Naive thymus-derived CD4-positive, alpha-beta T cell (primary cell): Measurements from ENCODE around the gene CENPP. TPM values are rescaled to one million over a fixed set of nuclear protein-coding genes. Genes with fewer than 3 reads are reported as not detected.
"Not testable (repeated sequence)": the region's sequence is repeated elsewhere in the genome, so short reads cannot be mapped to it uniquely, and the experiment has no call there.

ENCODE experiments used
- ATAC-seq: fragments of 150-1000 bp; cut with Tn5 transposase; 2 replicates; pipeline ENCODE4 v1.10.0; 2021; ENCODE audit warnings: mild to moderate bottlenecking, moderate library complexity
- CTCF ChIA-PET: fragments of 350-600 bp; sonication (Branson Sonifier 250); formaldehyde crosslinking; loops from one replicate; lab custom pipeline; 2021; ENCODE audit warnings: antibody characterized with exemption; lab: Charles Lee
- POLR2A ChIA-PET: fragments of 350-600 bp; sonication (Branson Sonifier 250); formaldehyde crosslinking; loops from one replicate; lab custom pipeline; 2021; ENCODE audit warnings: antibody characterized with exemption, inconsistent platforms; lab: Charles Lee
- DNase-seq, 9 donors: peaks; one replicate each; pipeline versions ENCODE4 v3.0.0 to v3.0.0-alpha.2; 2020 to 2022; ENCODE audit warnings: mixed read lengths in 1 of 9
- H3K27ac ChIP-seq: one replicate; pipeline ENCODE4 v1.7.0; 2013; ENCODE audit warnings: mild to moderate bottlenecking, low read depth, low read length, moderate library complexity
- H3K27me3 ChIP-seq, 2 donors: one replicate each; pipeline ENCODE4 v1.7.0; 2013; ENCODE audit warnings: low read length in 2 of 2, mild to moderate bottlenecking in 2 of 2, moderate library complexity in 2 of 2; ENCODE audit not compliant: control insufficient read depth in 2 of 2, insufficient read depth in 2 of 2
- H3K36me3 ChIP-seq, 3 experiments: 1 replicate in 2 of 3; 2 replicates in 1 of 3; pipeline ENCODE4 v1.7.0; 2013; ENCODE audit warnings: low read length in 3 of 3, mild to moderate bottlenecking in 3 of 3, moderate library complexity in 1 of 3; ENCODE audit not compliant: insufficient read depth in 3 of 3, control insufficient read depth in 2 of 3
- H3K4me1 ChIP-seq, 2 donors: one replicate each; pipeline ENCODE4 v1.7.0; 2013; ENCODE audit warnings: low read length in 2 of 2, mild to moderate bottlenecking in 2 of 2, moderate library complexity in 1 of 2; ENCODE audit not compliant: control insufficient read depth in 2 of 2, insufficient read depth in 2 of 2
- H3K4me3 ChIP-seq: 2 replicates; pipeline ENCODE4 v1.7.0; 2013; ENCODE audit warnings: mild to moderate bottlenecking, low read length
- H3K9me3 ChIP-seq, 3 experiments: 1 replicate in 2 of 3; 2 replicates in 1 of 3; pipeline ENCODE4 v1.7.0; 2013; ENCODE audit warnings: low read length in 3 of 3; ENCODE audit not compliant: control insufficient read depth in 2 of 3
- H3K27ac Mint-ChIP-seq, 9 donors: one replicate each; pipeline ENCODE4 v1.8.0; 2020 to 2022; ENCODE audit warnings: mixed read lengths in 9 of 9, mild to moderate bottlenecking in 8 of 9, moderate library complexity in 5 of 9, inconsistent platforms in 2 of 9
- H3K27me3 Mint-ChIP-seq, 5 donors: one replicate each; pipeline ENCODE4 v1.8.0; 2021 to 2022; ENCODE audit warnings: mixed read lengths in 5 of 5, mild to moderate bottlenecking in 1 of 5
- H3K36me3 Mint-ChIP-seq, 5 donors: one replicate each; pipeline ENCODE4 v1.8.0; 2020 to 2022; ENCODE audit warnings: mixed read lengths in 5 of 5, mild to moderate bottlenecking in 3 of 5, inconsistent platforms in 1 of 5
- H3K4me1 Mint-ChIP-seq, 7 donors: one replicate each; pipeline ENCODE4 v1.8.0; 2020 to 2022; ENCODE audit warnings: mixed read lengths in 7 of 7, mild to moderate bottlenecking in 3 of 7, inconsistent platforms in 1 of 7
- H3K4me3 Mint-ChIP-seq, 10 donors: one replicate each; pipeline ENCODE4 v1.8.0; 2020 to 2022; ENCODE audit warnings: mild to moderate bottlenecking in 10 of 10, mixed read lengths in 10 of 10, moderate library complexity in 6 of 10, inconsistent platforms in 2 of 10
- H3K9me3 Mint-ChIP-seq, 11 donors: one replicate each; pipeline ENCODE4 v1.8.0; 2020 to 2022; ENCODE audit warnings: mixed read lengths in 11 of 11, mild to moderate bottlenecking in 4 of 11, inconsistent platforms in 1 of 11, moderate library complexity in 1 of 11
- intact Hi-C, 2 donors: fragments of 100-400 bp; cut with micrococcal nuclease; formaldehyde crosslinking; loops; one replicate each; pipeline ENCODE4 v1.15.1; 2023
- polyA plus RNA-seq, 2 donors: library from polyadenylated mRNA; unstranded; fragments of 300-500 nt; fragmentation: Illumina TruSeq; gene quantifications; one replicate each; pipeline ENCODE4 v1.2.3, GENCODE V29; 2021
- total RNA-seq, 6 experiments: library from RNA in 5 of 6; stranded (reverse) in 5 of 6; gene quantifications; 1 replicate in 5 of 6; 2 replicates in 1 of 6; pipeline ENCODE4 v1.2.3 and lab custom pipeline; 2021 to 2026

CENPP gene
- total and polyA plus RNA-seq, 7 experiments from 2014 or later, result 1.2 to 24.3 (median 3.8) TPM

DNA sequence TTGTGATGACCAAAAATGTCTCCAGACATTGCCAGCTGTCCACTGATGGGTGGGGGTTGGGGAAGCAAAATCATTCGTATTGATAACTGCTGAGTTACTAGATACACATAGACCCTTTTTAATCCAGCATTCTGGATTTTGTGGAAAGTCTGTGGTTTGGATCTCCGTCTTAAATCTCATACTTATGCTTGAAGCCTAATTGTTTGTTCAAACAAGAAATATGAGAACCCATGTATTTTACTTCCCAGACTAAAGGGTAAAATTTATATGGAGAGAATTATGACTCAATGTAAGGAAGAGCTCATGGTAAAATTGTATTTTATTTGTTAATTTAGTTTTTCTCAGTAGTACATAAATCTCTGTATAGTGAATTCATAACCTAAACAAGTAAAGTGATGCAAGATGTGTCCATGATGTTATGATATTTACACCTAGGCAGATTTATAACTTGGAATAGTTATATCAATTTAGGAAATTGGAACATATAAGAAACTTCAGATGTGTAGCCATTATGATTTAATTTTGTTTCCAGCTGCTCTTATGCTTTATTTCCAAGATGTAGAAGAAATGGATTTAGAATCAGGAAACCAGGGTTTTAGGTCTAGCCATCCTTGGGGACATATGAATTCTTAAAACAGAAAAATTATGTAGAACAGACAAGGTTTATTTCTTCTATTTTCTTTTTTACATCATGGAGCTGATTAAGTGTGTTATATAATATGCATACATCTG, 83.2 kb downstream of the CENPP start:
- Mint-ChIP-seq H3K4me3 (no peak overlapping the region), H3K27ac (peak overlapping the region in 4 of 9 donors; percentile 26 to 43 (median 30)), H3K27me3 (no peaks in the 10 kb centered on the region), H3K36me3 (peaks cover 0 to 8% (median 0%) of the 10 kb centered on the region in 5 donors), H3K9me3 (no peaks in the 10 kb centered on the region), H3K4me1 (peaks cover 15 to 29% (median 27%) of the 10 kb centered on the region in 7 donors)
- no peak for DNase-seq
- Histone ChIP-seq H3K9me3 (no peaks in the 10 kb centered on the region), H3K27ac (no peak overlapping the region), H3K4me1 (peaks cover 0 to 22% of the 10 kb centered on the region in 2 donors), H3K36me3 (no peaks in the 10 kb centered on the region), H3K4me3 (no peak overlapping the region), H3K27me3 (no peaks in the 10 kb centered on the region)
- ChIA-PET CTCF (no interaction called here), POLR2A (no interaction called here)
- ATAC-seq, result no peak
- intact Hi-C loops, result loop anchor here in 1 of 2 donors (5.0 kb wide), 1 partner anchor 82 kb away; the partner anchor contains the start of genes CENPP and NOL8

- DNase-seq, H3K4me1 ChIP-seq, H3K4me3 Mint-ChIP-seq, H3K27me3 ChIP-seq, H3K27ac Mint-ChIP-seq, H3K9me3 ChIP-seq, H3K27me3 Mint-ChIP-seq, H3K27ac ChIP-seq, H3K4me3 ChIP-seq, H3K36me3 ChIP-seq, intact Hi-C loops, CTCF ChIA-PET, H3K36me3 Mint-ChIP-seq, H3K9me3 Mint-ChIP-seq, POLR2A ChIA-PET, ATAC-seq: not testable (repeated sequence)
- peaks cover 9 to 16% (median 13%) of the 10 kb centered on the region in 7 donors for H3K4me1 Mint-ChIP-seq
Measured at GRCh38 chr9:92411157-92411556, 85.4 kb downstream of the CENPP start.

DNA sequence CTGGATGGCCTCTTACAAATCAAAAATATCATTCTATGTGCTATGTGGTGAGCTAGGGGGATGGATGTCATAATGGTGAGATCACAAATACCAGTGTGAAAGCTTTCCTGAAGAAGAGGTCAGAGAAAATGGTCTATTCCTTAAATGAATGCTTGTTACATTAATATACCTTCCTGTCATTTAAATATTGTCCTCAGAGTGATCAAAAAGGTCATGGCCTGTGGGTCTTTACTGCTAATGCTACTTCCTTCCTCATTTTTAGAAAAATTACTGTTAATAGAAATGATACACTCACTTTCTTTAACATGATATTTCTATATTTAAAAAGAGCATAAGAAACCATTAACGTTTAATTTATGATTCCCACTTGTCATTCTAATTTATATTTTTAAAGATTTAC, 88.8 kb downstream of the CENPP start:
- ChIA-PET POLR2A (no interaction called here), CTCF (no interaction called here)
- no peak overlapping the region for H3K27ac ChIP-seq
- H3K9me3 ChIP-seq, result no peaks in the 10 kb centered on the region
- Mint-ChIP-seq H3K9me3 (peaks cover 0 to 2% (median 0%) of the 10 kb centered on the region in 11 donors), H3K36me3 (peaks cover 0 to 9% (median 0%) of the 10 kb centered on the region in 5 donors), H3K4me1 (peaks cover 0 to 5% (median 0%) of the 10 kb centered on the region in 7 donors), H3K4me3 (no peak overlapping the region), H3K27me3 (peaks cover 0 to 2% (median 0%) of the 10 kb centered on the region in 5 donors), H3K27ac (no peak overlapping the region)
- H3K4me3 ChIP-seq, result no peak overlapping the region
- no peaks in the 10 kb centered on the region for H3K27me3 ChIP-seq
- intact Hi-C loops, result no loop called here
- no peaks in the 10 kb centered on the region for H3K4me1 ChIP-seq
- H3K36me3 ChIP-seq, result no peaks in the 10 kb centered on the region
- no peak for ATAC-seq
- DNase-seq, result no peak

DNA sequence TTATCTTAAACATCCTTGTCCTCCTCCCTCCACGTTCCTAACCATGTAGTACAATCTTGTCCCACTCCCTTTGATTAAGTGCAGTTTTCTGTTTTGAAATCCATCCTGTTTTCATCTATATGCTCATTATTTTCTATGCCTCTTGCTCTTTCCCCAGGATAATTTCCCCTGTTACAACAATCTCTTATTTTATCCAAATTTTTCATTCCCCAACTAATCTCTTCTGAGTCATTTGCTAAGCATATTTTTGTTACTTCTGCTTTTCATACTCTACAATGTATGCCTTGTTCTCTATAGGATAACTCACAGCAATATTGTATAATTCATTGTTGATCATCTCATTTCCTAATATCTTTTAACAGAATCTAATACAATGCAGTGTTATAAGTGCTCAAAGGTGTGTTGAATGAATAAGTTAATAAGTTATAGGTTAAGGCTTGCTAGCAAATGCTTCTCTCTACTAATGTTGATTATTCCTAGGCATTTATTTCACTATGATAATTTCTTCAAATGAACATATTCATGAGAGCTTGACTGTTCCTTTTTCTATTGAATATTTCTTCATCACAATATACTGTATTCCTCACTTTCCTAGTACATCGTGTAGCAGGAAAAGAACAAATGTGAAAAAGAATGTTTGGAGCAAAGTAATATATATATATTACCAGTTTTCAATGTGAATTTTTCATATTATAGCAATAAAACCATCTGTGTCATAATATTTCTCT, 97.0 kb downstream of the CENPP start:
- H3K27ac ChIP-seq, result no peak overlapping the region
- no peak overlapping the region for H3K4me3 Mint-ChIP-seq
- peaks cover 0 to 17% (median 6%) of the 10 kb centered on the region in 5 donors for H3K36me3 Mint-ChIP-seq
- DNase-seq (no peak), ATAC-seq (no peak)
- H3K9me3 Mint-ChIP-seq, result peaks cover 0 to 3% (median 0%) of the 10 kb centered on the region in 11 donors
- no peaks in the 10 kb centered on the region for H3K36me3 ChIP-seq
- POLR2A ChIA-PET, result no interaction called here
- intact Hi-C loops, result no loop called here
- H3K4me3 ChIP-seq, result no peak overlapping the region
- H3K27me3 Mint-ChIP-seq, result peaks cover 0 to 12% (median 0%) of the 10 kb centered on the region in 5 donors
- no peaks in the 10 kb centered on the region for H3K9me3 ChIP-seq
- CTCF ChIA-PET, result no interaction called here
- H3K4me1 ChIP-seq, result no peaks in the 10 kb centered on the region
- no peaks in the 10 kb centered on the region for H3K27me3 ChIP-seq
- H3K4me1 Mint-ChIP-seq, result peaks cover 0 to 2% (median 0%) of the 10 kb centered on the region in 7 donors
- no peak overlapping the region for H3K27ac Mint-ChIP-seq

DNA sequence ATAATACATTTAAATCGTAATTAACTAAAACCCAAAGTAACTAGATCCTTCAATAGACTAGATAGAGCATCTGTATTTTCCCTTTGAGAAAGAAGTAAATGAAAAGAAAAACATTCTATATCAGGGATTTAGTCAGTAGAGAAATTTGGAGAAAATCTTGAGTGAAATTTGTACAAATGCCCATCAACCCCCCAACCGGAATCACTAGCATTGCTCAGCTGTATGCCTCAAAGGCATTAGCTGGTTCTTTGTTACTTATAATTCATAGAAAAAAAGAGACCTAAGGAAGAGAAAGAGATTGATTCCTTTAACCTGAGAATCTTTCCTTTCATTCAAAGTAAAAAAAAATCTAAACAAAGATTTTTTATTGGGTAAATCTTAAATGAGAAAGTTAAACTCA, 97.9 kb downstream of the CENPP start:
- ChIA-PET POLR2A (no interaction called here), CTCF (no interaction called here)
- no peaks in the 10 kb centered on the region for H3K27me3 ChIP-seq
- H3K36me3 Mint-ChIP-seq, result peaks cover 0 to 17% (median 7%) of the 10 kb centered on the region in 5 donors
- no peak overlapping the region for H3K27ac Mint-ChIP-seq
- H3K4me1 Mint-ChIP-seq, result peaks cover 0 to 2% (median 0%) of the 10 kb centered on the region in 7 donors
- no peaks in the 10 kb centered on the region for H3K9me3 ChIP-seq
- no peak overlapping the region for H3K27ac ChIP-seq
- no peak overlapping the region for H3K4me3 ChIP-seq
- intact Hi-C loops, result no loop called here
- H3K36me3 ChIP-seq, result no peaks in the 10 kb centered on the region
- H3K4me3 Mint-ChIP-seq, result no peak overlapping the region
- H3K4me1 ChIP-seq, result no peaks in the 10 kb centered on the region
- H3K9me3 Mint-ChIP-seq, result peaks cover 0 to 3% (median 0%) of the 10 kb centered on the region in 11 donors
- peaks cover 0 to 12% (median 0%) of the 10 kb centered on the region in 5 donors for H3K27me3 Mint-ChIP-seq
- no peak for DNase-seq
- no peak for ATAC-seq

- peaks cover 0 to 3% (median 0%) of the 10 kb centered on the region in 11 donors for H3K9me3 Mint-ChIP-seq
- ChIA-PET CTCF (no interaction called here), POLR2A (no interaction called here)
- H3K27ac Mint-ChIP-seq, result no peak within 1 kb of the TSS
- ATAC-seq (no peak), DNase-seq (no peak)
- H3K4me3 ChIP-seq, result no peak within 1 kb of the TSS
- H3K36me3 Mint-ChIP-seq, result peaks cover 0 to 17% (median 7%) of the 10 kb centered on the region in 5 donors
- peaks cover 0 to 2% (median 0%) of the 10 kb centered on the region in 7 donors for H3K4me1 Mint-ChIP-seq
- H3K9me3 ChIP-seq, result no peaks in the 10 kb centered on the region
- no peaks in the 10 kb centered on the region for H3K36me3 ChIP-seq
- peaks cover 0 to 12% (median 0%) of the 10 kb centered on the region in 5 donors for H3K27me3 Mint-ChIP-seq
- intact Hi-C loops, result no loop called here
- H3K4me1 ChIP-seq, result no peaks in the 10 kb centered on the region
- no peaks in the 10 kb centered on the region for H3K27me3 ChIP-seq
- H3K27ac ChIP-seq, result no peak within 1 kb of the TSS
- no peak within 1 kb of the TSS for H3K4me3 Mint-ChIP-seq
Measured at GRCh38 chr9:92424340-92424739, 98.6 kb downstream of the CENPP start, which contains the start of gene OMD. Gene OMD, minus strand, starts transcription at chr9:92424471. Its CDS starts 6,913 bp downstream, at chr9:92417558.
